Activated CD8-positive, alpha-beta memory T cell treated with anti-CD3 and anti-CD28 coated beads for 1 hour (primary cell): ENCODE data around the gene NBR1.
"Not testable (repeated sequence)": the region's sequence is repeated elsewhere in the genome, so short reads cannot be mapped to it uniquely, and the experiment has no call there.

Source experiments
- DNase-seq, 2 donors: peaks; one replicate each; pipeline ENCODE4 v3.0.0-alpha.2; 2020; ENCODE audit warnings: low read depth in 1 of 2; ENCODE audit errors: extremely low read depth in 1 of 2

Gene NBR1, protein sequence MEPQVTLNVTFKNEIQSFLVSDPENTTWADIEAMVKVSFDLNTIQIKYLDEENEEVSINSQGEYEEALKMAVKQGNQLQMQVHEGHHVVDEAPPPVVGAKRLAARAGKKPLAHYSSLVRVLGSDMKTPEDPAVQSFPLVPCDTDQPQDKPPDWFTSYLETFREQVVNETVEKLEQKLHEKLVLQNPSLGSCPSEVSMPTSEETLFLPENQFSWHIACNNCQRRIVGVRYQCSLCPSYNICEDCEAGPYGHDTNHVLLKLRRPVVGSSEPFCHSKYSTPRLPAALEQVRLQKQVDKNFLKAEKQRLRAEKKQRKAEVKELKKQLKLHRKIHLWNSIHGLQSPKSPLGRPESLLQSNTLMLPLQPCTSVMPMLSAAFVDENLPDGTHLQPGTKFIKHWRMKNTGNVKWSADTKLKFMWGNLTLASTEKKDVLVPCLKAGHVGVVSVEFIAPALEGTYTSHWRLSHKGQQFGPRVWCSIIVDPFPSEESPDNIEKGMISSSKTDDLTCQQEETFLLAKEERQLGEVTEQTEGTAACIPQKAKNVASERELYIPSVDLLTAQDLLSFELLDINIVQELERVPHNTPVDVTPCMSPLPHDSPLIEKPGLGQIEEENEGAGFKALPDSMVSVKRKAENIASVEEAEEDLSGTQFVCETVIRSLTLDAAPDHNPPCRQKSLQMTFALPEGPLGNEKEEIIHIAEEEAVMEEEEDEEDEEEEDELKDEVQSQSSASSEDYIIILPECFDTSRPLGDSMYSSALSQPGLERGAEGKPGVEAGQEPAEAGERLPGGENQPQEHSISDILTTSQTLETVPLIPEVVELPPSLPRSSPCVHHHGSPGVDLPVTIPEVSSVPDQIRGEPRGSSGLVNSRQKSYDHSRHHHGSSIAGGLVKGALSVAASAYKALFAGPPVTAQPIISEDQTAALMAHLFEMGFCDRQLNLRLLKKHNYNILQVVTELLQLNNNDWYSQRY

DNA sequence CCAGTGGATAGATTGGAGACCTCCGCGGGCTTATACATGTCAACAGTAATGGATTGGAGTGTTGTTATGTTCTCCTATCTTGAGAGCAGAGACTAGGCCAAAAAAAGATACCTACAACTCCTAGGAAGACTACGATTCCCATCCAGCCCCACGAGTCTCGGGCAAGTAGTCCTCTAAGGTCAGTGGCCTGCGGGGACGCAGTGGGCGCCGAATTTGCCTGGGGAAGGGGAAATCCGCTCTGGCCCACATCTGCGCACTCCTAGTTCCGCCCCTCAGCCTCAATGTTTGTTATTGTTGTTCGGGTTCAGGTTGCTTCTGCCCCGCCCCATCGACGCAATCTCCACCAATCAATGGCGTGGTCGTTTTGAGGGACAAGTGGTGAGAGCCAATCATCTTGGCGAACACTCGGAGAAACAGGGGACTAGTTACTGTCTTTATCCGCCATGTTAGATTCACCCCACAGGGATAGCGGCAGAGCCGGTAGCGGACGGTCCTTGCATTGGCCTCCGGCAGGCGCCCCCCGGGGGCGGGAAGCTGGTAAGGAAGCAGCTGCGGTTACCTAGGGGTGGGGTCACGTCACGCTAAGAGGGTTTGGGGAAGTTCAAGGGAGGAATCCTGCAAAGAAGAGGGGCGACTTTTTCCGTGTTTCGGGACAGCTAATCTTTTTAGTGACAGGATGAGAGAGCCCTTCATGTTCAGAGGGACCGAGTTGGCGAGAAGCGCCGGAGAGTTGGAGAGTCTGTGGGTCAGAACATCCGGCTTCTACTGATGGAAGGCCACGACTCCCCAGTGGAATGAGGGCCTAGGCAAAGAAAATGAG is at the start of gene NBR1:
TSS of gene NBR1 (plus strand) at position 449 of the 820 bp plus-strand sequence. CDS start 4,586 bp downstream, outside the sequence.
- DNase-seq: peak; percentile 81 to 90

- peak; percentile 80 to 89 for DNase-seq
These were observed 45.7 kb upstream of the NBR1 start, which contains the start of gene BRCA1 for GRCh38 chr17:43125133-43125966. Gene BRCA1 (minus strand): TSS chr17:43125364. CDS start chr17:43124096, 1,268 bp downstream.

DNA sequence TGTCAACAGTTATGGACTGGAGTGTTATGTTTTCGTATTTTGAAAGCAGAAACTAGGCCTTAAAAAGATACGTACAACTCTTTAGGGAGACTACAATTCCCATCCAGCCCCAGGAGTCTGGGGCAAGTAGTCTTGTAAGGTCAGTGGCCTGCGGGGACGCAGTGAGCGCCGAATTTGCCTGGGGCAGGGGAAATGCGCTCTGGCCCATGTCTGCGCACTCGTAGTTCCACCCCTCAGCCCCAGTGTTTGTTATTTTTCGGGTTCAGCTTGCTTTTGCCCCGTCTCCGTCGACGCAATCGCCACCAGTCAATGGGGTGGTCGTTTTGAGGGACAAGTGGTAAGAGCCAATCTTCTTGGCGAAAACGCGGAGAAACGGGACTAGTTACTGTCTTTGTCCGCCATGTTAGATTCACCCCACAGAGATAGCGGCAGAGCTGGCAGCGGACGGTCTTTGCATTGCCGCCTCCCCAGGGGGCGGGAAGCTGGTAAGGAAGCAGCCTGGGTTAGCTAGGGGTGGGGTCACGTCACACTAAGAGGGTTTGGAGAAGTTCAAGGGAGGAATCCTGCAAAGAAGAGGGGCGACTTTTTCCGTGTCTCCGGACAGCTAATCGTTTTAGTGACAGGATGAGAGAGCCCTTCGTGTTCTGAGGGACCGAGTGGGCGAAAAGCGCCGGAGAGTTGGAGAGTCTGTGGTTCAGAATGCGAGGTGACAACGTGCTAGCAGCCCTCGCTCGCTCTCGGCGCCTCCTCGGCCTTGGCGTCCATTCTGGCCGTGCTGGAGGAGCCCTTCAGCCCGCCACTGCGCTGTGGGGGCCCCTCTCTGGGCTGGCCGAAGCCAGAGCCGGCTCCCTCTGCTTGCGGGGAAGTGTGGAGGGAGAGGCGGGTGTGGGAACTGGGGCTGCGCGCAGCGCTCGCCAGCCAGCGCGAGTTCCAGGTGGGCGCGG is 44.8 kb upstream of the NBR1 start:
- DNase-seq: no peak

DNA sequence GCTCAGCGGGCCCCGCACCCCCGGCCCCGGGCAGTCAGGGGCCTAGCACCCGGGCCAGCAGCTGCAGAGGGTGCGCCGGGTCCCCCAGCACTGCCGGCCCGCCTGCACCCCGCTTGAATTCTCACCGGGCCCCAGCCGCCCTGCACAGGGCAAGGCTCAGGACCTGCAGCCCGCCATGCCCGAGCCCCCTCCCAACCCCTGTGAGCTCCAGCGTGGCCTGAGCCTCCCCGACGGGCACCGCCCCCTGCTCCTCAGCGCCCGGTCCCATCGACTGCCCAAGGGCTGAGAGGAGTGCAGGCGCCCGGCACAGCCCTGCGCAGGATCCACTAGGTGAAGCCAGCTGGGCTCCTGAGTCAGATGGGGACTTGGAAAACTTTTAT is 44.1 kb upstream of the NBR1 start:
- no peak for DNase-seq

DNA sequence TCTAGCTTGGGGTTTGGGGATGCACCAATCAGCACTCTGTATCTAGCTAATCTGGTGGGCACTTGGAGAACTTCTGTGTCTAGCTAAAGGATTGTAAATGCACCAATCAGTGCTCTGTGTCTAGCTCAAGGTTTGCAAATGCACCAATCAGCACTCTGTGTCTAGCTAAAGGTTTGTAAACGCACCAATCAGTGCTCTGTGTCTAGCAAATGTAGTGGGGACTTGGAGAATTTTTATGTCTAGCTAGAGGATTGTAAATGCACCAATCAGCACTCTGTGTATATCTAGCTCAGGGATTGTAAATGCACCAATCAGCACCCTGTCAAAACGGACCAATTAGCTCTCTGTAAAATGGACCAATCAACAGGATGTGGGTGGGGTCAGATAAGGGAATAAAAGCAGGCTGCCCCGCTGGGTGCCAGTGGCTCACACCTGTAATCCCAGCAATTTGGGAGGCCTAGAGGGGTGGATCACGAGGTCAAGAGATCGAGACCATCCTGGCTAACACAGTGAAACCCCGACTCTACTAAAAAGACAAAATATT is 43.6 kb upstream of the NBR1 start:
- not testable (repeated sequence) for DNase-seq

DNA sequence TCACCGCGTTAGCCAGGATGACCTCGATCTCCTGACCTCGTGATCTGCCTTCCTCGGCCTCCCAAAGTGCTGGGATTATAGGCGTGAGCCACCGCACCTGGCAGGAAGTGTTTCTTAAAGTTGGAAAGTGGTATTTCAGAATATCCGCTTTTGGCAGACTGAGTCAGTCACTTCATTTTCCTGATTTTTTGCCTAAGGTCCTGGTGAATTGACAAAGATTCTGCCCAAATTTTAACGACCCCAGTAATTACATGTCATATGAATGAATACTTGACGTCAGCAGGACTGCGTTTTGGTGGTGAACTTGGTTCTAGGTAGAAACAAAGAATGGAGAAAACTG is 41.4 kb upstream of the NBR1 start:
- DNase-seq: no peak

- DNase-seq: no peak
These were observed 38.9 kb upstream of the NBR1 start for GRCh38 chr17:43132117-43132516.

- not testable (repeated sequence) for DNase-seq
These were observed 37.6 kb upstream of the NBR1 start for GRCh38 chr17:43133439-43133838.

DNA sequence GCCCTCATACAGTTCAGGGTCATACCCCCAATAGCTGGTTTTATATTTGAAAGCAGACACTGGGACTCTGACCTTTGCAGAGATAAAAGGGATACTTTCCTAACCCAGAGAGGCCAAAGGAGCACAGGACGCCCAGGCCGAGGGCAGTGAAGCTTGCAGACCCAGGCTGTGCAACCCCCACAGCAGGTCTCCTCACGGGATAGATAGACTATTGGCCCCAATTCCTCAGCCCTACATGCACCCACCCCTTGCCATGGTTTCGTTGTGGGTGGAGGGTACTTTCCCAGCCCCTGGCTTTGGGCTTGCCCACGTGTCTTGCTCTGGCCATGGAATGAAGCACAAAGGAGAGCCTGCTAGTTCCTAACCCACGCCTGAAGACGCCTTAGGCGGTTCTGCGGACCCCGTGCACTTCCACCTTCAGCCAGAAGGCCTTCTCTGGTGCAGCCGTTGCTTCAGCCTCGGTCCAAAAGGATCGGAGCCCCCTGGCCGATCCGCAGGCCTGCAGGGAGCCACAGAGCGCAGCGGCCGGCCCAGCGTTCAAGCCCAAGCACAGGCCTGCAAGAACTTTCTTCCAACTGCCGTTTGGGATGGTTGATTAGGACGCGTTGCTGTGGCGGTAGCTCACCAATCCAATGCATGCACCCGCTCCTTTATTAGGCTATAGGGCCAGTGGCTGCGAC is 36.1 kb upstream of the NBR1 start:
- DNase-seq: no peak

DNA sequence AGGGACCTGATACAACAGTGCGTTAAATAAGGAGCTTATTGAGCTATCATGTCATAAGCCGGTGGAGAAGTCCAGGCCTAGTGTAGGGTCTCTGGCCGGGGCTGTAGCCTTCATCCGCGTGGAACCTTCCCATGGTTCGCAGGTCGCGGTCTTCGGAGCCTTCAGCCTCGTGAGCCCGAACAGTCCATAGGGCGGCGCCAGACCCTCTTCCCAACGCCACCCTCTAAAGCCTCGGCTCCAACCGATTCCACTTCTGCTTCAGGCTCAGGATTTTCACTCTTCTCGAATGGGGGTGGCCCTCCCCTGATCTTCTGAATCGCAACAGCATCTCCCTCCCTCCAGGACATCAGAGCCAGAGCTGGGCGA is 35.6 kb upstream of the NBR1 start:
- no peak for DNase-seq

DNA sequence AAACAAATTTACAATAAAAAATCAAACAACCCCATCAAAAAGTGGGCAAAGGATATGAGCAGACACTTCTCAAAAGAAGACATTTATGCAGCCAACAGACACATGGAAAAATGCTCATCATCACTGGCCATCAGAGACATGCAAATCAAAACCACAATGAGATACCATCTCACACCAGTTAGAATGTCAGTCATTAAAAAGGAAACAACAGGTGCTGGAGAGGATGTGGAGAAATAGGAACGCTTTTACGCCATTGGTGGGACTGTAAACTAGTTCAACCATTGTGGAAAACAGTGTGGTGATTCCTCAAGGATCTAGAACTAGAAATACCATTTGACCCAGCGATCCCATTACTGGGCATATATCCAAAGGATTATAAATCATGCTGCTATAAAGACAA is 34.4 kb upstream of the NBR1 start:
- DNase-seq: not testable (repeated sequence)

- DNase-seq: not testable (repeated sequence)
These were observed 32.5 kb upstream of the NBR1 start for GRCh38 chr17:43138531-43138930.

GRCh38 chr17:43140396-43141332 is 30.4 kb upstream of the NBR1 start:
- no peak for DNase-seq

DNA sequence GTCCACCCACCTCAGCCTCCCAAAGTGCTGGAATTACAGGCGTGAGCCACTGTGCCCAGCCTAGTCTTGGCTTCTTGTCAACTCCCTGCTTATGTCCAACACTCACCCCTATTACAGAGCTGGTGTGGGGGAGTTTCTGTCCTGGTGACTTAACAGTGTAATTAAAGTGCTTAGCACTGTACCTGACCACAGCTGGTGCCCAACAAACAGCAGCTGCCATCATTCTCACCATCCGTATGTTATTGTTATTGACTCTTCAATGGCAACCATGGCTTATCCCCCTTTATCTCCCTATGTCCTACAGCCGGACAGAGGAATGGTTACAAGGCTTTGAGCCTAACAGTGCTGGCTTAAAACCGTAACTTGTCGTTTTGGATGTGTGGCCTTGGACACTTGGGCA is 28.9 kb upstream of the NBR1 start:
- DNase-seq: no peak

- DNase-seq: no peak
These were observed 27.8 kb upstream of the NBR1 start for GRCh38 chr17:43143201-43143600.

DNA sequence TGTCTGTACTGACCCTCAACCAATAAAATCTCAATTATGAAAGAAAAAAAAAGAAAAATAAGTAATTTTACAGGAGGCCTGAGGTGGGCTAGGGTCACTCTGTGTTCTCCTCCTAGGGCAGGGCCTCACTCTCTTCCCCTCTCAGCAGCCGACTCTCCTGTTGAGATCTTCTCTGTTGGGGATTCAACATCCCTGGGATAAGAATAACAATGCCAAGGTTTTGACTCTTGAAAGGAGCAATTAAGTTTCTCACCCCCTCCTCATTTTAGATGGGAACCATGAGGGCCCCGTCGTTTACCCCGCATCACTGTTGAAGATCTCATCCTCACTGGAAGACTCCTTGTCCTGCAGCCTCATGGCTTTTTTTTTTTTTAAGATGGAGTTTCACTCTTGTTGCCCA is 24.4 kb upstream of the NBR1 start:
- DNase-seq: no peak

DNA sequence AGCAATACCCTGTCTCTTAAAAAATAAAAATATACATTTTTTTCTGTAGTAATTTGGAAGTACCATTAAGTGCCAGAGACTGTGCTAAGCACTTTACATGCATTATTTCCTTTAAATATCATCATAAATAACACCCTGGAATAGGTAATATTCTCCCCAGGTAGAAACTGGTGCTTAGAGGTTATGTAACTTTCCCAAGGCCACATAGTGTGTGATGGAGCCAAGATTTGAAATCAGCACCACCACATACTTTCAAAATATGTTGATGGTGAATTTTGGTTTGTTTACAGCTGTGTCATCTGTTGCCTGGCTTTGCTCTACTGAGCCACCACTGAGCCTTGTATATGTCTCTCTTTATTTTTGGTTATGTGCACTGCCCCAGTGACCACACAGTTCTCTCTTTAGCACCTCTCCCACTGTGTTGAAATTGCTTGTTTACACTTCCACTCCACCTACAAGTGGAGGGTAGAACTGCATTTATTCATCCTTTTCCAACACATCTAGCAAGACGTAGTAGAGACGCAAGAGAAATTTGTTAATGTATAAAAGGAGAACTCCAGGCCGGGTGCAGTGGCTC is 19.0 kb upstream of the NBR1 start:
- no peak for DNase-seq
